OCI-LY7 (cell line): ENCODE measurements around the gene NOL6.
A peak's percentile ranks its signal among the peaks of the same experiment; 100 is the strongest.

Experiments used
- CTCF ChIP-seq: fragments of 200-600 bp; sonication (generic); conservative IDR thresholded peaks from 2 replicates; pipeline ENCODE4 v1.5.1; 2014; ENCODE audit warnings: mild to moderate bottlenecking, antibody characterized with exemption, low read length, moderate library complexity, mixed read lengths
- EZH2phosphoT487 ChIP-seq: fragments of 200-600 bp; sonication (generic); IDR thresholded peaks from 2 replicates; pipeline ENCODE4 v1.6.1; 2018; ENCODE audit warnings: low read depth, borderline replicate concordance, mild to moderate bottlenecking, mixed run types, antibody characterized with exemption, low read length, moderate library complexity, mixed read lengths

GRCh38 chr9:33498387-33498786 lies 24.7 kb upstream of the NOL6 start:
- TF ChIP-seq CTCF = peak; percentile 68
- no peak for TF ChIP-seq EZH2phosphoT487
